Fibroblast of skin of back (primary cell): ENCODE data around the gene GOLIM4.
A peak's percentile ranks its signal among the peaks of the same experiment; 100 is the strongest.
"Not testable (repeated sequence)": the region's sequence is repeated elsewhere in the genome, so short reads cannot be mapped to it uniquely, and the experiment has no call there.

Source experiments
- DNase-seq: peaks from one replicate; pipeline ENCODE4 v3.0.0-alpha.2; 2013

The GOLIM4 gene

DNA sequence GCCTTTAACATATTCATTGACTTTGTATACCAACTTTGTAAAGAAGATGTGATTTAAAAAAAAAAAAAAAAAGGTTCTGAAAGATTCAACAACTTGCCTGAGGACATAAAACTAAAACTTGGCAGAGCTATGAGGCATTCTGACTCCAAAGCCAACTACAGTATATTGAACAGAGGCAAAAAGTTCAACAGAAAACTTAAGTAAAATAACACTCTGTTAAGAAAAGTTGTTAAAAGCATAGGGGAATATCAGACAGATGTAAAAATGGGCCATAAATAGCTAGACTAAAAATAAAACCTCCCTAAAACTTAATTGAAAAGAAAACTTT lies 23.4 kb downstream of the GOLIM4 start:
- DNase-seq = no peak

DNA sequence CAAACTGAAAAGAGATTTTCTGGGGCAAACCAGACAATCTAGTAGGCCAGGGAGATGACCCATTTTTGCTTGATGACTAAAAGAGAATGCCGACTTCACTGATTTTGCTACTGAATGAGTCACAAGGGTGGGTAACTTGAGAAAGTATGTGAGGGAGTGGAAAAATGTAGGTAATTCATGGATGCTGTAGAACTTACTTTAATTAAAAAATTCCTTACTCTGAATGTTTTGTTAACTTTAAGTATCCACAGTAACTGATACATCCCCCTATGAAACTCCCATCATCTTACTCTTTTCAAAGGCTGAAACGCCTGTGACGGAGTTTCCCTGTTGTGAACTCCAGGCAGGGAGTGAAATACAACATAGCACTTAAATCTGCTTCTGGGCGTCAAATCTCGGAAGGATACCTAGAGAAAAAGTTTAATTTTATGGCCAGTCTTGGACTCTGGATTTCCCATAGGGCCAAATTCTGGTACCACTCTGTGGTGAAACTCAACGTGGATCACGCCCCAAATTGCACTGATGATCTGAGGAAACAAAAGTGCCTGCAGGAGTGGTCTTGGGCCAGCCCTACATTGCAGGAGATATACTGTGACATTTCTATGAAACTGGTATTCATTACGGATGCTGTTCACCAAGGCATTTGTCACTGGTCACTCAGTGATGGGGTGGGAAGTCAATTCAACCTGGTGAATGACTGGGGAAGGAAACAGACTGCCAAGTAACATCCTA lies 24.0 kb downstream of the GOLIM4 start:
- DNase-seq = peak; percentile 95

DNA sequence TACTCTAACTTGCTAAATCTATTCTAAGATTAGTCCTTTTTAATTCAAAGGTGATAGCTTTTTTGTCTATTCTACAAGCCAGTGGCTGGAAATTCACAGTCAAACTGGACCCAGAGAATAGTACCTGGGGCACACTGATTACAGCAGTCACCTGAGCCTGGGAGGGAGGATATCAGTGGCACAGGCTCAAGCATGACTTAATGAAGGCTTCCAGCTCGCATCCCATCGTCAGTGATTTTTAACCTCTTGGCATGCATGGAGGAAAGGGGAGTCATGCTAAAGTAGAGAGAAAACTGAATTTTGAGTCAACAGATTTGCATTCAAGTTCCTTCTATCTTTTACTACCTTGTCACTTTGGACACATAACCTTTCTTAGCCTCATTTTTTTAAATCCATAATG lies 24.8 kb downstream of the GOLIM4 start:
- no peak for DNase-seq

DNA sequence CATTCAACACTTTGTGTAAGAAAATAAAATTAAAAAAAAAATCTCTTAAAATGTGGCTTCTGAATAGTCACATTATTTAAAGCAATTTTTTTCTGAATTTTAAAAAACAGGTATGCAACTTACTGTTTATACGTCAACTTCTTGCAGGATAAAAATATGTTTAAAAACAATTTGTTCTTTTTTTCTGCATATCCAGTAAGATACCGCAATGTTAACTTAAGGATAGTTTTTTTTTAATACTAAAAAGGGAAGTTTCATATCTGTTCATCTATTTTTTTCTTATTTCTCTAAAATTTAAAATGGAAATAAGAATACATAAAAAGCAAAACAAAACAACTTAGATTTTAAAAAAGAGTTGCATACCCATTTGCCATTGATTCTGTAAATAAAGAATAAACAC lies 27.4 kb downstream of the GOLIM4 start:
- no peak for DNase-seq

DNA sequence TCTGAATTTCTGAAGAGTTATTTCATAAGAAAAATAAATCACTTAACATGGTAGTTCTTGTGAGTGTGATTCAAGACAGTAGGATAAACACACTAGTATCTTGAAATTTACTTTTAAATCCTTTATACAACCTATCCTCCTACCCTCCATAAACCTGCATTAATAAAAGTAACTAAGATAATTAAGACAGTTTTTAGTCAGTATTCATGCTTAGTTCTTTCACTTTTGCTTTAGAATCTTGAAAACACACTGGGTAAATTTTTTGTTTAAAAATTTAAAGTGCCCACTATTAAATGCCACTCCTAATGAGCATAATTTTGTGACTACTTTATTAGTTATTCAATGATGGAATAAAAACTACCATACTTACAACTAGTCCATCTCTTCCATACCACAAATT lies 28.8 kb downstream of the GOLIM4 start:
- no peak for DNase-seq

DNA sequence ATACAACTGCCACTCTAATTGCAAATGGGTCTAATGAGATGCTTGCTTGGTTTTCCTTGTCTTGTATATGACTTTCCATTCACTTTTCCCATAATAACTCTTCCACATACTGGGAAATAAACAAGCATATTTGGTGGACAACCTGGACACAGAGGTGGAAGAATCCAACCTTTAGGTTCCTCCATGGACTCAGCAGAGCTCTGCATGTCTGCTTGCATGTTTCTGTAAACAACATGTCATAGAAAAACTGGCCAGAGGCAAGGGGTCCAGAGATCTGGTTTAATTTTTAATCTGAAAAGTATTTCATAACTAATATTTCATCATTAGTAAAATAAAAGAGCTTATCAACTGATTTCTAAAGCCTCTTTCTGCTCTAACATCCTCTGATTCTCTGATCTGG lies 30.2 kb downstream of the GOLIM4 start:
- no peak for DNase-seq

DNA sequence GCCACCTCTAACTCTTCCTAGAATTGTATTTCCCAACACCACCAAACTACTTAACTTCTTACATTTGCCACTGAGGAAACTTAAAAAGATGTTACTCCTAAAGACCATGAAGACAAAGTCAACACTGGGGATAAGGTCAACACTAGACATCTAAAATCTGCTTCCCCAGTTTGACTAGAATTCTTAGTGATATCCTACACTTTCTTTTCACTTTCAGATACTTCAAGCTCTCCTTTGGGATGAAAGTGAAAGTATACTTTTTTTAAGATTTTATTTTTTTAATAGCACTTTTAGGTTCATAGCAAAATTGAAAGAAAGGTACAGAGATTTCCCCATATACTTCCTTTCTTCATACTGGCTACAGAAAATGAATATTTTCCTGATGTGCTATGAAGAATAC lies 32.6 kb downstream of the GOLIM4 start:
- DNase-seq = no peak

DNA sequence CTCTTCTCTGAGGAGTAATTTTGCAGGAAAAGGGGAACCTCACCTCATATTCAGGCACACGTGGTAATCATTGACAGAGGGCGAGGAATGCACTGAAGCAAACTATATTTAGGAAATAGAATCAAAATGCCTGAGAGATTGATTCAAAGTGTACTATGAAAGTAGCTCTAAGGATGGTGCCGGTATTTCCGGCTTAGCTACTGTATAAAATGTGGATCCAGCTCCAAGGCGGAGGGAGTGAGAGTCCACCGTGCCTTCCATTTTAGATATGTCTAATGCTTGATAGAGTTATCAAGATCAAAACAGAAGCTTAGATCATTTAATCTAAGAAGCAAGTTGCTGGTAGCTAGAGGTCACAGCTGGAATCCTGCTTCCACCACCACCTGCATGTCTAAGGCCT lies 33.0 kb downstream of the GOLIM4 start:
- no peak for DNase-seq

DNA sequence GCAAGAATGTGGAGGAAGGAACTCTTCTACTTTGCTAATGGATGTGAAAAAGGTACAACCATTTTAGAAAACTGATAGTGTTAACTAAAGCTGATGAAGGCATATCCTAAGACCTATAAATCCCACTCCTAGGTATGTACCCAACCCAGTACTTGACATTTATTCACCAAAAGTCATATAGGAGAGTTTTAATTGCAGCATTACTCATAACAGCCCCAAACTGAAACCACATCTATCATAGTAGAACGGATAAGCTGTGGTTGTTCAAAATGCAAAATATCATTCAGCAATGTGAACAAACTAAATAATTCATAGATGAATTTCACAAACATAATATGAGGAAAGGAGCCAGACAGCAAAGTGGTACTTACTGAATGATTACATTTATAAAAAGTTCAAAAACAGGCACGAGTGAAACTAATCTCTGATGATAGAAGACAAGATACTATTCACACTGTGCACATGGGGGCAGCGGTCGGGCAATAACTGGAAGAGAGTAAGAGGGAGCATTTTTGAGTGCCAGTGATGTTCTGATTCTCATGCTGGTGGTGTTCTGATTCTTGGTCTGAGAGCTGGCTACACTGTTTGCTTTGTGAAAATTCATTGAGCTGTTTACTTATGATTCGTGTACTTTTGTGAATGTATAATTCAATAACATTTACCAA lies 34.3 kb downstream of the GOLIM4 start:
- DNase-seq = no peak

DNA sequence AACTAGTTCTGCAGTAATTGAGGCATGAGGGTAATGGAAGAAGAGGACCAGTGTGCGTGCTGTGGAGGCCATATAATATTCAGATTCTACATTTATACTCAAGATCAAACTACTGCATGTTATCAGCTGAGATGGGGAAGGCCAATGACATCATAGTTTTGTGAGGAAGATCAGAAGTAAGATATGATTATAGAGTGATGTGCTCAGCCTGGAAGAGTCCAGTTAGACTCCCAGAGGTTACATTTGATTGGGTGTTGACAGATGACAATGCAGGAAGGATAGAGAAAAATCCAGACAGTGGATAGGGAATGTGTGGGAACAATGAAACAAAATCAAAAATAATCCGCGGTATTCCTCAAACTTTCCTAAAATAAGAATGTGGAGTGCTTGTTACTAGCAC lies 35.4 kb downstream of the GOLIM4 start:
- no peak for DNase-seq

DNA sequence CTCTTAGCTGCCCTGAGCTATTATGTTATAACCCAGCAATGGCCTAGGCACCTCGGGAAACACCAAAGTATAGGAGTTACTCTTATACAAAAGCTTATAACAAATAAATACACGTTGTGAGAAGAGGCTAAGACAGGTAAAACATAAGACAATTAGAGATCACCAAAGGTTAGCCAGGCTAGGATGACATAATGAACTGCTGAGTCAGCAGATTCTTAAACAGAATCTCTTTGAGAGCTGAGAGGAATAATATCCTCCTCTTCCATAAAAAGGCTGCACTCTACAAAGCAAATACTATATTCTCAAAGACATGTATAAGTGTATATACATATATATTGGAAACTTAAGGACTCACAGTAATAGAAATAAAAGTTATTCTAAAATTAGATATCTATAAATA lies 37.2 kb downstream of the GOLIM4 start:
- DNase-seq = no peak

DNA sequence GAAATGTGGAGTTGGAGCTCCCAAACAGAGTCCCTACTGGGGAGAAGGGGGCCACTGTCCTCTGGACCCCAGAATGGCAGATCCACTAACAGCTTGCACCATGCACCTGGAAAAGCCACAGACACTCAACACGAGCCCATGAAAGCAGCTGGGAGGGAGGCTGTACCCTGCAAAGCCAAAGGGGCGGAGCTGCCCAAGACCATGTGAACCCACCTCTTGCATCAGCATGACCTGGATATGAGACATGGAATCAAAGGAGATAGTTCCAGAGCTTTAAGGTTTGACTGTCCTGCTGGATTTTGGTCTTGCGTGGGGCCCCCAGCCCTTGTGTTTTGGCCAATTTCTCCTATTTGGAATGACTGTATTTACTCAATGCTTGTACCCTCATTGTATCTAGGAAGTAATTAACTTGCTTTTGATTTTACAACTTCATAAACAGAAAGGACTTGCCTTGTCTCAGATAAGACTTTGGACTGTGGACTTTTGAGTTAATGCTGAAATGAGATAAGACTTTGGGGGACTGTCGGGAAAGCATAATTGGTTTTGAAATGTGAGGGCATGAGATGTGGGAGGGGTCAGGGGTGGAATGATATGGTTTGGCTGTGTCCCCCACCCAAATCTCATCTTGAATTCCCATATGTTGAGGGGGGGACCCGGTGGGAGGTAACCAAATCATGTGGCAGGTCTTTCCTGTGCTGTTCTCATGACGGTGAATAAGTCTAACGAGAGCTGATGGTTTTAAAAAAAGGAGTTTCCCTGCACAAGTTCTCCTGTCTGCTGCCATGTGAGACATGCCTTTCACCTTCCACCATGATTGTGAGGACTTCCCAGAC lies 39.1 kb downstream of the GOLIM4 start:
- DNase-seq = not testable (repeated sequence)

DNA sequence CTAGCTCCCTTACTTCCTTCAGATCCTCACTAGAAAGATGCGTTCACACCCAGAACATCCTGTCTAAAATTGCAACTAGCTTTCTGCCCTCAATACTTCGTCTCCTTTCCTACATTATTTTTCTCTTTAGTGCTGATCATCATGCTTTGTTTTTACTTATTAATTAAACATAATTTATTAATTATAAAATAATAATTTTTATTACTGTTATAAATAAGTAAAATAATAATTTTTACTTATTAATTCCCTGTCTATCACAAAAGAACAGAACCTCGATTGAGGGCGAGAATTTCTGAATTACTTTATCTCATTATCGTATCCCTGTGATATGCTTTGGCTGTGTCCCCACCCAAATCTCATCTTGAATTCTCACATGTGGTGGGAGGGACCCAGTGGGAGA lies 41.3 kb downstream of the GOLIM4 start:
- DNase-seq = no peak

DNA sequence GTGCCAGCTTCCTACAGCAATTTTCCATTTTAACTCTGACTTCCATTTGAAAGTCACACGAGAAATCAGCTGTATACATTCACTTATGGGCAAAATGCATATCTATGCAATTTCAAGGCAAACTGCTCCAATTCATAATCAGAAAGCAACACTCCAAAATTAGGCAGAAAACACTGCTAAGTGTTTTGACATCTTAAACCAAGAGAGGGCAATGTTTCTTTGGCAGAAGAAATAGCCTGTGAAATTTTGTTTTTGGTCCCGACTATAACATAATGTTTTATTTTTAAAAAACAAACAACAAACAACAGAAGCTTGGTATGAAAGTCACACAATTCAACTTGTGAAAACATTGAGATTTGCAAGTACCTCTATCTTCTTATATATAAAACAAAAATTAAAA lies 42.6 kb downstream of the GOLIM4 start:
- no peak for DNase-seq

DNA sequence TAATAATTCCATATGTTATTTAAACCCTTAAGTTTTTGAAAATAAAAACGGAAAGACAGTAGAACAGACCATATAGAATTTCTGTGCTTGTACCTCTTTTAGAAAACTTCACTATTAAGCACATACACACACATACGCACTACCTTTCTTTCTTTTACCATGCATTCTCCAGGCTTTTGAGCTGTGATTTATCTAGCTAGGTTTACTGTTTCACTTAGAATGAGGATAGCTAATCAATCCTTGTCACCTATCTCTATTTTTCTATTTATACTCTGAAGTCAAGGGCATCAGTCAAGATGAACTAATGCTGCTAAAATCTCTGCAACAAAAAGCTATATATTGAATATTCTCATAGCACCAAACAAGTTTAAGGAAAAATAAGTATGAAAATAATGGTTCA lies 43.2 kb downstream of the GOLIM4 start:
- DNase-seq = no peak

DNA sequence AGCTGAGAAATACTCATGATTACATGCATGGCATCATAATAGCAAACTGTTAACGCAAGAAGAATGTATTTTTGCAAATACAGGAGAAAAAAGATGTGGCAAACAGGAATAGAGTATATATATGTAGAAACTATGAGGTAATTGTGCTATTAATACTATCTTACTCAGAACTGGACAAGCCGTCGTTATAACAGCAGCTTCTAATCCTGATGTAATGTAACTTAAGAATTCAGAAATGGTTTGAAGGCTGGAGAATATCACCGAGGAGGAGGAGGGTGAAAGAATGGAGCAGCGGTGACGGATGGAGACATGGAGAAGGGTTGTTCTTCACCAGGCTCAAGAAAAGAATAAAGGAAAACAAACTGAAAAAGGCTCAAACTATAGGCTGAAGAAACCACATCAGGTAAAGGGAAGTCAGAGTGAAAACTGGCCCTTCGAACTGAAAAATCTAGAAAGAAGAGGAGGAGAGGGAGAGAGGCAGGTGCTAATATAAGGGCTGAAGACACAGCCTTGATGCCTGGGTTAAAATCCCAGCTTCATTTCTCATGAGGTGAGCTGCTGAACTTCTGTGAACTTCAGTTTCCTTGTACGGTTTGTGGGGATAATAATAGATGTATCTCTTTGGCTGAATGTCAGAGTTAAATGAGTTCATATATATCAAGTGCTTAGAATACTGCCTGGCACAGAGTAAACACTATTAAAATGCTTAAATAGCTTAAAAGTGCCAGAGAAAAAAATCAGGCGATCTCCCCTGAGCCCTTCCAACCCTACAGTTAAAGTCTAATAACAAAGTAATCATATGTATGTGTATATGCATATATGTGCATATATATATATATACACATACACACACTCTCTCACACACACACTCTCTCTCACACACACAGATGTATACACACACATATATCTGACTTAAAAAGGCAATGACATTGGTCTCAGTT lies 43.9 kb downstream of the GOLIM4 start:
- DNase-seq = peak; percentile 66

DNA sequence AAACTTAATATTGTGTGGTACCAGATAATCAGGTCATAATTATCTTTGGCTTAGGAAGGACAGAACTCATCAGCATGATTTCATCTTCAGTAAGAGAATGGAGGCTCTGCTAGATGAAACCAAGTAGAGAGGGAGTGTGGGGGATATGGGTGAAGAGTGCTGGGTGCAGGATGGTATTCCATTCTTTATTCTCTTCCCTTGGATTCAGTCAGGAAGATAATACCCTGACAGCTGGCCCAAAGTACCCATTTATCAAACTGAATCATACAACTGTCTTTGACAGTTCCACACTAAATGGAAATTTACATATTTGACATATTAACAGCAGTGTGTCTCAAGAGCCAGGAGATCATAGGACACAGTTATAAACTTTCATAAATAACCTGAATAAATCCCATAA lies 44.7 kb downstream of the GOLIM4 start:
- DNase-seq = no peak

DNA sequence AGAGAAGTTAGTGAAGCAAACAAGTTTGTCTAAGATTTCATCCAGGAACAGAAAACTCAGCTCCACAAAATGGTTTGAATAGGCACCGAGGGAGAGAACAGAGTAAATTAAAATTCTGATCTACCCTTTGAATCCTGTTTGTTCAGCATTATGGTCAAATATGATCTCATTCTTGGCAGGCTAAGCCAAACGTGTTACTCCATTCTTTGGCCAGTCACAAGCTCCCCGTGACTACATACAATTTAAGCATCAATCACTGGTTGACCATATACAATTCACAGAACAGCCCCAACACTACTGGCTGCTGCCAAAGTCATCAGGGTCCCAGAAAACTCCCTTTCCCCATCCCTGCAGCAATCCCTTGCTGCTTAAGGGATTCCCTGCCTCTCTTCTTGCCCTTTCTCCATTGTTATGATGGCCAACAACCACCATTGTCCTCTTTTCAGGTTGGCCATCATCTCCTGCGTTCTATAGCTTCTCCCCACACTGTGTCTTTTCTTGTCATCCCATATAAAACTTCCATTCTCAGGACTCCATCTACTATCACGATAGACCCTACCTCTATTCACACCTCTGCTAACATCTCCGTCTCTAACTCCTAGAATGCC lies 46.3 kb downstream of the GOLIM4 start:
- peak; percentile 23 for DNase-seq

DNA sequence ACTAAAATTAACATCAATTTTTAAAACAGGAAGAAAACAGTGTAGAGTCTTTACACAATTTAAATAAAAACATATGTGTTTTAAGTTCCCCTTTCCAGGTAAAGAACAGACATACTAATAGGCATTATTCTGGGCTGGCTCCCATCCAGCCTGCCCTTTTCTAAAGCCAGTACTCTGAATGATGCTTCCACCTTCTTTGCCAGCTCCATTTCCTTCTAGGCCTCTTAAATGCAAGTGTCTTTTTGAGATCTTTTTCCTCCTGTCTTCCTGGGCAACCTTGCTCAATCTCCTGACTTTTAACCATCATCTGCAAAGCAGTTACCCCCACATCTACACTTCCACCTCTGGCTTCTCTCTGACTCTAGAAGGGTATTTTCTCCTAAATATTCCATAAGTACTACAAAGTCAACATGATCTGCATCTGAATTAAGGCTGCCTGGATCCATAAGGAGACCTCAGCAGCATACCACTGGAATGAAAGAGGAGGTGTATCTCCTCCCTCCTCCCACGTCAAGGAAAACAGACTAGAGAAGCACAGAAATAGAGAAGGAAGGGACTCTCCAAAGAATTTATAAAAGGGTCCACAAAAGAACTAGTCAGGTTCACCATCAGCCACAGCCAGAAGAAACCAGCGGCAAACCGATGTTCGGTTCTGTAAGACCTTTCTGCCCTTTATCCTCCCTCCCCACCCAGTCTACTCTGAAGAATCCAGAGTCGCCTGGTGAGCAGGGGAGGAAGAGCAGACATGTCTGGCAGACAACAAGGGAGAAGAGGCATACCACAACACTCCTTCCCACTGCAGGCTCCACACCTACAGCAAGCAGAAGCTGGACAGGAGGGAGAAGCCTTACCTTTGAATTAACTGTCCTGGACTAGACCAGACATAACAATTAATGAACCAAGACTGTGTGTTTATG lies 47.1 kb downstream of the GOLIM4 start:
- no peak for DNase-seq

DNA sequence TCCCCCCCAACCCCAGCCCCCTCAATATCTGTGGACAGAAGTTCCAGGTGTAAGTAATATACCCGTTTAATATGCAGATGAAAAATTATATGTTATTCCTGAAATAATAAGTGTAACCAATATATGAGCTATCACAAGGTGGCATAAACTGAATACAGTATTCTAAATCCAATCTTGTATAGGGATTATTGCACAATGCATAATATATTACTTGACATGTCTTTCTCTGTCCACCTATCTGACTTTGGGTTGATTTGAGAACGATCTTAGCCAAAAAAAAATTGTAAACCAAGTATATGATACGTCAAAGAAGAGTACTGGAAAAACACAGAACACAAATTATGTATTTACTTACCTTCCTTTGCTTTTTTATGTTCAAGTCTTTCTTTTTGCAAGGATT lies 47.8 kb downstream of the GOLIM4 start:
- DNase-seq = no peak

DNA sequence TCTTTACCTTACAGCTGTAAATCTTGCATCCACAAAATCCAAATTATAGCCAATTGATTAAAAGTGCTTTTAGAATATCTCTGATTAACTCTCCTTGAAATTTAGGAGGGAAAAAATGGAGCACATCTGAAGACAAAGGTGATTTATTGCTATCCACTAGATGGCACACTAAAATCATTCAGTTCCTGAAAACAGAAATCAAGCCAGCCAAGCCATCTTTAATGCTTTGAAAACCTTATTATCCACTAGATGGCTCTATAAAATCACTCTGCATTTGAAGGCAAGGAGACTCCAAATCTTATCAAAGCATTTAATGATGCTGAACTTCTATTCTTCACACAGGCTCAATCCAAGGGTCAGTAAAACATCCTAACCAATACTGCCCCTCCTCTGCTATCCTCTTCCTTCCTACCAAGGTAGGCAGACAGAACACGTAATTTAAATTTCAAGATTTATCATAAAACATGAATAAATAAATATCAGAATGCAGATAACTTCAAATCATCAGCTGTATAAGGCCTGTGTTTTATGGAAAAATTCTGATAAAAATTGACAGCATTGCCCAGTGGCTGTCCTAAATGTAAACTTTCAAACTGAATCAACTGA lies 48.4 kb downstream of the GOLIM4 start:
- peak; percentile 78 for DNase-seq
